ENCODE results near the gene ZEB2.

ZEB2 gene

GRCh38 chr2:144447535-144447934 lies 72.4 kb downstream of the ZEB2 start:
- no peak for DNase-seq

- no peak for DNase-seq
These were observed 73.8 kb downstream of the ZEB2 start for GRCh38 chr2:144446136-144446535.

- no peak for DNase-seq
These were observed 74.7 kb downstream of the ZEB2 start for GRCh38 chr2:144445196-144445595.

GRCh38 chr2:144443837-144444817 lies 75.8 kb downstream of the ZEB2 start:
- DNase-seq = no peak

GRCh38 chr2:144441711-144442141 lies 78.2 kb downstream of the ZEB2 start:
- no peak for DNase-seq

- no peak for DNase-seq
These were observed 79.9 kb downstream of the ZEB2 start for GRCh38 chr2:144439993-144440392.

- no peak for DNase-seq
These were observed 80.9 kb downstream of the ZEB2 start for GRCh38 chr2:144438801-144439631.

- DNase-seq = no peak
These were observed 82.3 kb downstream of the ZEB2 start for GRCh38 chr2:144437636-144438035.

GRCh38 chr2:144434425-144435222 lies 85.3 kb downstream of the ZEB2 start:
- no peak for DNase-seq

- no peak for DNase-seq
These were observed 87.0 kb downstream of the ZEB2 start for GRCh38 chr2:144432921-144433320.

- no peak for DNase-seq
These were observed 87.9 kb downstream of the ZEB2 start for GRCh38 chr2:144431998-144432397.

- DNase-seq = no peak
These were observed 88.5 kb downstream of the ZEB2 start for GRCh38 chr2:144431392-144431783.

GRCh38 chr2:144430722-144431391 lies 89.1 kb downstream of the ZEB2 start:
- no peak for DNase-seq

- DNase-seq = no peak
These were observed 90.4 kb downstream of the ZEB2 start for GRCh38 chr2:144429396-144430112.

- no peak for DNase-seq
These were observed 92.9 kb downstream of the ZEB2 start for GRCh38 chr2:144426981-144427479.

- no peak for DNase-seq
These were observed 93.6 kb downstream of the ZEB2 start for GRCh38 chr2:144426355-144426754.

GRCh38 chr2:144424559-144425240 lies 95.2 kb downstream of the ZEB2 start:
- no peak for DNase-seq

- DNase-seq = no peak
These were observed 98.1 kb downstream of the ZEB2 start for GRCh38 chr2:144421606-144422510.

- no peak for DNase-seq
These were observed 100.7 kb downstream of the ZEB2 start for GRCh38 chr2:144419218-144419617.

GRCh38 chr2:144415386-144415785 lies 104.5 kb downstream of the ZEB2 start:
- DNase-seq = no peak
